ENCODE data around the gene STAC. TPM values are rescaled to one million over a fixed set of nuclear protein-coding genes. Genes with fewer than 3 reads are reported as not detected.

The STAC gene
- total and polyA plus RNA-seq, 2 donors (not counting 3 experiments of a cell fraction or from before 2014, with no cell fraction given), result 0.03 to 0.88 TPM

DNA sequence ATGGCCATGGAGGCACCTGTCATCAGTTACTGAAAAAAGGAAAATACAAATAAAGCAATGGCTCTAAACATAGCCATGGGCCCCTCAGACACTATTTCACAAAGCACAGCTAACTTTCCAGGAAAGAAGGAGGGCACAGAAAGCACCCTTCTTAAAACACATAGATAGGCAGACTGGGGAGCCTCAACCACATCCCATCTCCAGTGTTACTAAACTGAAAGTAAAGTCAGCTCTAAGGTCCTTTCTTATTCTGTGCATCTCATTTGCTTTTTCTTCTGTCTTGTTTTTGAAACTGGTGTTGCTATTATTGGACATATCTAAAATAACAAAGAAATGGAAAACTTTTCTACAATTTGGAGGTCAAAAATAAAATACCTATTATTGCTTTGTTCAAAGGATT, 48.2 kb upstream of the STAC start:
- H3K36me3 ChIP-seq (ENCODE audit: control insufficient read depth in 2 of 2, extremely low read depth in 1 of 2, insufficient read depth in 2 of 2, low read length in 2 of 2), result no peaks in the 10 kb centered on the region
- no peak overlapping the region for H3K27ac ChIP-seq (ENCODE audit: insufficient read depth, low read depth, low read length)
- no peaks in the 10 kb centered on the region for H4K20me1 ChIP-seq (replicated peaks; ENCODE audit: control insufficient read depth, extremely low read depth, insufficient read depth, low read length)
- DNase-seq (ENCODE audit: low read depth, low spot score) (no peak), FAIRE-seq (no peak)
- no TSS peak for BruUV-seq (replicated peaks)
- no peak overlapping the region for H3K4me2 ChIP-seq (ENCODE audit: insufficient read depth, low read length)
- no peak overlapping the region for H3K4me3 ChIP-seq (replicated peaks in 1 of 3; ENCODE audit: insufficient read depth in 1 of 3, low read depth in 1 of 3, low read length in 3 of 3)
- CTCF ChIA-PET, result no interaction called here
- H3K9ac ChIP-seq (replicated peaks; ENCODE audit: extremely low read depth, insufficient read depth, low read length), result no peak overlapping the region
- POLR2A ChIA-PET, result no interaction called here
- no peak overlapping the region for H2AFZ ChIP-seq (ENCODE audit: low read depth, low read length)
- no peaks in the 10 kb centered on the region for H3K9me1 ChIP-seq (replicated peaks; ENCODE audit: control insufficient read depth, extremely low read depth, insufficient read depth, low read length)
- H3K27me3 ChIP-seq (ENCODE audit: control insufficient read depth in 2 of 2, insufficient read depth in 2 of 2, low read length in 2 of 2), result no peaks in the 10 kb centered on the region
- dilution Hi-C loops (cut with MboI; ENCODE audit: extremely low pct_ligation_motif_present, low sequenced_read_pairs), result no loop called here
- H3K9me3 ChIP-seq (replicated peaks; ENCODE audit: control insufficient read depth, insufficient read depth, low read length), result no peaks in the 10 kb centered on the region
- H3K79me2 ChIP-seq (ENCODE audit: control insufficient read depth, insufficient read depth, low read length), result no peaks in the 10 kb centered on the region
- H3K4me1 ChIP-seq (ENCODE audit: control insufficient read depth, extremely low read depth, insufficient read depth, low read length), result no peaks in the 10 kb centered on the region
- intact Hi-C loops (cut with micrococcal nuclease), result no loop called here
- TF ChIP-seq, protein P1, sequence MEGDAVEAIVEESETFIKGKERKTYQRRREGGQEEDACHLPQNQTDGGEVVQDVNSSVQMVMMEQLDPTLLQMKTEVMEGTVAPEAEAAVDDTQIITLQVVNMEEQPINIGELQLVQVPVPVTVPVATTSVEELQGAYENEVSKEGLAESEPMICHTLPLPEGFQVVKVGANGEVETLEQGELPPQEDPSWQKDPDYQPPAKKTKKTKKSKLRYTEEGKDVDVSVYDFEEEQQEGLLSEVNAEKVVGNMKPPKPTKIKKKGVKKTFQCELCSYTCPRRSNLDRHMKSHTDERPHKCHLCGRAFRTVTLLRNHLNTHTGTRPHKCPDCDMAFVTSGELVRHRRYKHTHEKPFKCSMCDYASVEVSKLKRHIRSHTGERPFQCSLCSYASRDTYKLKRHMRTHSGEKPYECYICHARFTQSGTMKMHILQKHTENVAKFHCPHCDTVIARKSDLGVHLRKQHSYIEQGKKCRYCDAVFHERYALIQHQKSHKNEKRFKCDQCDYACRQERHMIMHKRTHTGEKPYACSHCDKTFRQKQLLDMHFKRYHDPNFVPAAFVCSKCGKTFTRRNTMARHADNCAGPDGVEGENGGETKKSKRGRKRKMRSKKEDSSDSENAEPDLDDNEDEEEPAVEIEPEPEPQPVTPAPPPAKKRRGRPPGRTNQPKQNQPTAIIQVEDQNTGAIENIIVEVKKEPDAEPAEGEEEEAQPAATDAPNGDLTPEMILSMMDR (IDR thresholded peaks at IDR 0.05; ENCODE audit: extremely low read depth in 1 of 2, insufficient read depth in 1 of 2, low read depth in 1 of 2, low read length in 2 of 2), result no peak
- no peak for TF ChIP-seq GATA2 (IDR thresholded peaks at IDR 0.05; ENCODE audit: insufficient read depth, insufficient read length, low read depth, low read length)
- TF ChIP-seq POLR2AphosphoS5 (IDR thresholded peaks at IDR 0.05; ENCODE audit: insufficient read depth, low read depth, low read length), result no peak
- TF ChIP-seq MYC (IDR thresholded peaks at IDR 0.05; ENCODE audit: low read depth, low read length), result no peak
- no peak for TF ChIP-seq JUN (IDR thresholded peaks at IDR 0.05; ENCODE audit: borderline replicate concordance, insufficient read depth, insufficient read length, low read depth)
- TF ChIP-seq EZH2 (IDR thresholded peaks at IDR 0.05; ENCODE audit: borderline replicate concordance, low read depth, low read length, severe bottlenecking), result no peak
- no peak for TF ChIP-seq FOS (IDR thresholded peaks at IDR 0.05; ENCODE audit: borderline replicate concordance, insufficient read depth, low read length)
- TF ChIP-seq, protein P2, sequence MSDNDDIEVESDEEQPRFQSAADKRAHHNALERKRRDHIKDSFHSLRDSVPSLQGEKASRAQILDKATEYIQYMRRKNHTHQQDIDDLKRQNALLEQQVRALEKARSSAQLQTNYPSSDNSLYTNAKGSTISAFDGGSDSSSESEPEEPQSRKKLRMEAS (IDR thresholded peaks at IDR 0.05; ENCODE audit: insufficient read depth, insufficient read length), result no peak
- TF ChIP-seq POLR2A (IDR thresholded peaks at IDR 0.05; ENCODE audit: low read depth, low read length), result no peak

Data from endothelial cell of umbilical vein (primary cell).